Kidney tubule cell (primary cell): ENCODE measurements around the gene GNAS.
"Not testable (repeated sequence)": the region's sequence is repeated elsewhere in the genome, so short reads cannot be mapped to it uniquely, and the experiment has no call there.

ENCODE experiments used
- DNase-seq: peaks from one replicate; pipeline ENCODE4 v3.0.0-alpha.2; 2018; ENCODE audit warnings: low spot score

GNAS gene

GRCh38 chr20:58828804-58829203, 23.7 kb upstream of the GNAS start:
- not testable (repeated sequence) for DNase-seq

DNA sequence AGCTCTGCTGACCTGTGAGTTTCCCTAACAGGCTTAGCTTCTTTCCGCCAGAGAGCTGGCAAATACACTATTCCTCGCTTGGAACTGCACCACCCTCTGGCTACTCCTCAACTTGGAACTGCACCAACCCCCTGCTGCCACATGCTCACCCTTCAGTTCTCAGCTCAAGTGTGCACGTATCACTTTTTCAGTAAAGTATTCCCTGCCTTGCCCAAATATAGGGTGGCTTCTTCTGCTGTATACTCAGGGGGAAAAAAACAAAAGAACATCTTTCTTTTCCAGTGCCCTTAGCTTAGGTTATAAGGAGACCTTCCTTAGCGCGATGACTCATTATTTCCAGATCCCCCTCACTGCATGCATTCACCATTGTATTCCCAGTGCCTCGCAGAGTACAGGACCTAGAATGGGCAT, 23.0 kb upstream of the GNAS start:
- no peak for DNase-seq

DNA sequence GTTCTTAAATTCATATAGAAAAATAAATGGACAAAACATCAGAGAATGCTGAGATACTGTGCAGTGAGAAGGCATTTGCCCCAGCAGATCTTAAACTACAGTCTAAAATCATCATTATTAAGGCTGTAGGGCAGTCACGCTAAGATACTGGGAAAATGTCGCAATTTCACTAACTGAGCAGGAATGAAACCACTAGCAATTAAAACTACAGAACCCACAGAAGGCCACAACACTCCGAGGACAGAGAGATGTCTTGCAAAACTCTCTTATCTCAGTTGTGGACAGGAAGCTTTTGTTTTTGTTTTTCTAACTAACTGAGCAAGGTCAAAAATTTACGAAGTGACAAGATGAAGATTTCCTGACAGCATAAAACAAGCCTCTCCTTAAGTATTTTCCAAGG, 20.1 kb upstream of the GNAS start:
- no peak for DNase-seq

GRCh38 chr20:58833921-58834320, 18.6 kb upstream of the GNAS start:
- no peak for DNase-seq

GRCh38 chr20:58835231-58835630, 17.3 kb upstream of the GNAS start:
- no peak for DNase-seq

GRCh38 chr20:58836616-58837204, 15.8 kb upstream of the GNAS start:
- DNase-seq, result no peak

DNA sequence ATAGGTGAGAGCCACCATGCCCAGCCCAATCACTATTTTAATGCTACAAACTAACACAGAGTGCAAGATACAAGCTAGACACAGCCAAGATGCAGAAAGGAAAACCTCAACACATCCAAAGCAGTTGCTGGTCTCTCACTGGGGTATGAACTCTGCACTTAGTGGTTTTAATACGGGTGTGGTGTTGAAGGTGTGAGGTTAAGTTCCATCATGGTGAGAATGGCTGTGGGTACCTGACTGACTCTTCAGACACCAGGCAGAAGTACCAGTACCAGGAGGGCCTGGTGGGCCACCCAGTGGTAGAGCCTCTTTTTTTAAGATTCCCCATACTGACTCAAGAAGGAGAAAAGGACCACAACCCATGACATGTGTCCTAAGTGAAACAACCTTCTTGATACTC, 14.8 kb upstream of the GNAS start:
- no peak for DNase-seq

- DNase-seq, result no peak
Observed at GRCh38 chr20:58838174-58838573, 14.3 kb upstream of the GNAS start.

- peak; percentile 32 for DNase-seq
Observed at GRCh38 chr20:58839474-58839874, 13.0 kb upstream of the GNAS start.

GRCh38 chr20:58839991-58840747, 12.3 kb upstream of the GNAS start:
- DNase-seq, result no peak

DNA sequence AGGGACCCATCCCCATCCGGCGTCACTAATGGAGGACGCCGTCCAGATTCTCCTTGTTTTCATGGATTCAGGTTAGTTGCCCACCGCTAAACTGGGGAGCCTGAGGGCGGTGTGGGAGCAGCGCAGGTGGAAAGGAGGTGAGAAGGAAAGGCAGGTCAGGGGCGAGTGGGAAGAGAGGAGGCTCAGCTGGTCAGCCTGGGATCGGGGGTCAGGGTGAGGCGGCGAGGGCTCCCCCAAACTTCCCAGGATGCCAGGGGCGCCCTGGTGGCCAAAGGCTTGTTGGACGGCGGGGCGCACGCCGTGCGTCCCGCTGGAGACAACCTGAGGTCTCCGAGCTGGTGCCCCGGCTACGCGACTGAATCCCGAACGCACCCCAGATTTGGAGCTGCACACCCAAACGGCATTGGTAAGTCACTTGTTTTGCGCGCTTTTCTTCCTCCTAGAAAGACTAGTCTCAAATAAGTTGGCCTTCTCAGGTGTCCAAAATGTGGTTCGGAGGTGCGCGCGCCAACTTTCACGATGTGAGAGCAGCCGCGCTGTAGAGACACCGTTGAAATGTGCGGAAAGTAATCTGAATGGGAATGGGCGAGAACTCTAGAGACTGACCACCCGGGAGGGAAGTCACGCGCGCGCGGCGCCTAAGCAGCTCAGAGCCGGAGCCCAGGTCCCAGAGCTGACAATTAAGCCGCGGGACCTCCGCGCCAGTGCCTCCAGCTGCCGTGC, 11.5 kb upstream of the GNAS start:
- DNase-seq, result no peak

DNA sequence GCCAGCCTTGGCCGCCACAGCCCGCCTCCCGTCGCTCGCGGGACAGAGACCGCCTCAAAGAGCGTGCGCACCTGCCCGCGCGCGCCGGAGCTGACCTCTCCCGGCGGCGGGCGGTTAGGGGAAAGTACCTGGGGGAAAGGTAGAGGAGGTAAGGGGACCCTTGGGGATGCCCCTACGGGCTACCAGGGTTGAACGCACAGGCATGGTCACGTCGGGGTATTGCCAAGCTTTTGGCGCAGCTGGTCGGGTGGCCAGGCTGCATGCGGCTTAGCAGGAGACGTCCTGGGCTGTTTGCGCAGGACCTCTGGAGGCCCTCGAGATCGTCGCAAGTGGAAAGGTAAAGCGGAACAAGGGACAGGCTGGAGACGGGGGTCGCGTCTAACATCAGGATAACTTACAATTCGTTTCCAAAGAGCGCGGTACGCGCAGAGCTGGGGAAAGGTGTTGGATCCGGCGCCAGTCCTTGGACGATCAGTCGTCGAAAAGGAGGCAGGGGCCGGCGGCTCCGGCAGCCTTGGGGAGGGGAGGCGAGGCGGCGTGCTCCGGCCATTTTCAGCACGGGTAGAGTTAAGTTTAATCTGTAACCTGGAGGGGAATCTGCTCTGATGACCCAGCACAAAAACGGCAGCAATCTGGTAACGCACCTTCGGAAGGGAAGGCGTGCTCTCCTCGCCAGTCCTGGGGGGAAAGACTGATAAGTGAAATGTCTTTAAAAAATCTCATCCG, 10.8 kb upstream of the GNAS start:
- DNase-seq, result no peak

- DNase-seq, result no peak
Observed at GRCh38 chr20:58842276-58842675, 10.2 kb upstream of the GNAS start.

DNA sequence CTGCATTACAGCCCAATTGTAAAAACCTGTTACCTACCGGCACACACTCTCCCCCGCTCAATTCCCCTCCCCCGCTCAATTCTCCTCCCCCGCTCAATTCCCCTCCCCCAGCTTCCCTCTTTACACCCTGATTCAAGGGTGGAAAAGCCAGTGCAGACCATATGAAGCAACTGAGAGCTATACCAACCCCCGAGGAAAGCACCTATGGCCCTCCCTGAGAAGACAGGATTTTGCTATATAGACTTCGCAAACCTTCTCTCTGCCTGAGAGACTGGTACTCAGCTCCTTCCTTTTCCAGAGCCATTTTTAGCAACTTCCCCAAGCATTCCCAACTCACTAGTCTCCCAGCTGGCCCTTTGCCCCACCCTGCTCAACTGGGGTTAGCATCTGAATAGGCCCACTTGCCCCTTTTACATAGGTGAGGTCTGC, 9.4 kb upstream of the GNAS start:
- DNase-seq, result no peak

DNA sequence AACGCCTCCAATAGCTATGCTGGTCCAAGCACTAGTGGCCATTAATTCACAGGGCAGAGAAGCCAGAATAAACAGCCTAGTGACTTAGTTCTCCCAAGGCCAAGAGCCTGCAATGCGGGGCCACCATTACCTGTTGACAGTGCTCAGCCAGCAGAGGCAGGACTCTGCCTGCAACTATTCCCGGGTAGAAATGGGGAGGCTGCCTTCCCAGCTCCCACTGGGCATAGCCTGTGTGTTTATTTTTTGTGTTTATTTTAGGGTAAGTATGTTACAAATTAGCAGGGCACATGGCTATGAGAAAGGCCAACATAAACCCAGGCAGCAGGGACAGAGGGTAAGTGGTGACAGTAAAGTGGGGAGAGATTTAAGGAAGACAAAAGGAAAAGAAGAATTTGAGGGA, 6.8 kb upstream of the GNAS start:
- DNase-seq, result no peak

DNA sequence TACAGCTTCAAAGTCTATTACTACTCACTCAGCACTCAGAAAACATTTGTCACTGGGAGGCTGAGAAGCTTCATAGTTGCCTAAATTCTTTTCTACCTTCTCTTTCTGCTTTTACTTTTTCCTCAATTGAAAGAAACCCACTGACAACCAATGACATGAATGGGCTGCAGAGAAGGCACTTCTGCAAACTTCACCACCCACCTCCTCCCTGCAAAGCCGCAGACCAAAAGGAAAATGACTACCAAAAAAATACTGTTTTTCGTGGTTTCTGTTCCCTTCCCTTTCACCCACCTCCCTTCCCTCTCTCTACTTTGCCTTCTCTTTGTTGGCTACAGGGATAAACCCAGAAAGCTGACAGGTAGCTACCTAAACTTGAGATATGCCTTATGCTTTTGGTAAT, 5.1 kb upstream of the GNAS start:
- no peak for DNase-seq

DNA sequence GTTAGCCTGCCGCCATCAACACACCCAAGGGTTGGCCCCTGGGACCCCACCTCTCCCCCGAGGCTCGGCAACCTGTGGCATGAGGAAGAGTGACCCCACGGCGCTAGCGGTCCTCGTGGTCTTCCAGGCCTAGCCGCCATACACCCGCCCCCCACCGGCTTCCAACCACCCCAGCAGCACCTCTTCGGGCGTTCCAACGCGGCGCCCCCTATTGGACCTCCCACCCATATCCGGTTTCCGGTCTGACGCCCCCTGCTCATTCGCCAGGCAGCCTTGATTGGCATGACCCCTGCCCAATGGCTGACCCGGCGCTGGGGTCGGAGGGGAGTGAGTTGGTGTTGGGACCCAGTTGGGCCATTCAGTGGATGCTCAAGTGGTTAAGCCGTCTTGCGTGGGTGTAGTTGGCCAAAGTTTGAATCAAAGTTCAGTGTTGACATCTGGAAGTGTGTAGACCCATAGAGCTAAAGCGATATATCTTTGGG, 1.8 kb upstream of the GNAS start, which contains the start of gene GNAS-AS1:
Gene GNAS-AS1, minus strand, starts transcription at position 210 of the 482 bp plus-strand sequence.
- DNase-seq, result peak; percentile 84

DNA sequence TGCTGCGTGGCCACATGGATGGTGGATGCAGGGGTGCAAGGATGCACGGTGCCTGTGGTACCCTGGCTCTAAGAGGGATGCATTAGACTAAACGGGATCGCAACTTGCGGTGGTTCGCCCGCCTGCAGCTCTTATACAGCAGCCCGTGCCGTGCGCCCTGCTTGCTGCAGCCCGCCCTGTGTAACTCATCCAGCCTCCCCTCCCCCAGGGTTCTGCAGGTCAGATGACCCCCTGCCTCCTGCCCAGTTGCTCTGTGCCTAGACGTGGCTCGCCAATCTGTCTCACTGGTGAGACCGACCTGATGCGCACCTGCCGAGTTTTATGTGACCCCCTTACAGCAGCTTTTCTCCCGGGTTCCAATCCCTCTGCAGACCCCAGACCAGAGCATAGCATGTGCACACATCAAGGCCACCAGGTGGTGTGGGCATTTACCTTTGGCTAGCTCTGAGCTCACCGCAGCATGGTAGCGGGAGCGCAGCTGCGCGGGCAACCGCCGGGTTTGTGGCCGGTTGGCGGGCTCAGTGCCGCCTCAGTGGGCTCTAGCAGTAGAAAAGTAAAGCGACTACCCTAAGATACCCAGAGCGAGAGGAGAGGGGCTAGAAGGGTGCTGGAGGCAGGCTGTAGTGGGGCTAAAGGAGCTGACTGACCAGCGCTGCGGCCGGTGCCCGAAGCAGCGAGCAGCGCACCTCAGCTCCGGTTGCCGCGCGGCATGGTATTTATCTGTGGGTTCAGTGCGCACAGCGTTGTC, 1.1 kb upstream of the GNAS start:
- no peak for DNase-seq

DNA sequence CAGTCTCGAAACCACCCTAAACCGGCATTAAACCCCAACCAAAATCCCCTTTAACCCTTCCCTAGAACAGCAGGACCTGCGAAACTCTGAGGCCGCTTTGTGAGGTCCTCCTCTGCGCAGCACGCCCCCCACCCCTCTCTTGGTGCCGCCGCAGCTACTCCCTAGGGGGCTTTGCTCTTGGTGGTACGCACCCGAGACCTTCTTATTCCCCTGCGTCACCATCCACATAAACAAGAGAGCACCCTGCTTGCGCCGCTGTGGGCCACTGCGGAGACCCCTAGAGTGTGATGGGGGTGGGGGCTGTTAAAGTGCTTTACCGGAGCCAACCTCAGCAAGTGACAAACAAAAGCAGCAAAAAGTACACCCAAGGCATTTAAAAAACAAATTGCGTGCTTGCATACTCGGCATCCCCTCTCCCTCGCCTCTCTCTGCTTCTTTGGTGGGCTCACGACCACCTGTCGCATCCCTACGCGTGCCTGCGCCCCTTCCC, 502 bp upstream of the GNAS start:
- DNase-seq, result no peak

- no peak for DNase-seq
Observed at GRCh38 chr20:58853466-58853865, 950 bp downstream of the GNAS start.

DNA sequence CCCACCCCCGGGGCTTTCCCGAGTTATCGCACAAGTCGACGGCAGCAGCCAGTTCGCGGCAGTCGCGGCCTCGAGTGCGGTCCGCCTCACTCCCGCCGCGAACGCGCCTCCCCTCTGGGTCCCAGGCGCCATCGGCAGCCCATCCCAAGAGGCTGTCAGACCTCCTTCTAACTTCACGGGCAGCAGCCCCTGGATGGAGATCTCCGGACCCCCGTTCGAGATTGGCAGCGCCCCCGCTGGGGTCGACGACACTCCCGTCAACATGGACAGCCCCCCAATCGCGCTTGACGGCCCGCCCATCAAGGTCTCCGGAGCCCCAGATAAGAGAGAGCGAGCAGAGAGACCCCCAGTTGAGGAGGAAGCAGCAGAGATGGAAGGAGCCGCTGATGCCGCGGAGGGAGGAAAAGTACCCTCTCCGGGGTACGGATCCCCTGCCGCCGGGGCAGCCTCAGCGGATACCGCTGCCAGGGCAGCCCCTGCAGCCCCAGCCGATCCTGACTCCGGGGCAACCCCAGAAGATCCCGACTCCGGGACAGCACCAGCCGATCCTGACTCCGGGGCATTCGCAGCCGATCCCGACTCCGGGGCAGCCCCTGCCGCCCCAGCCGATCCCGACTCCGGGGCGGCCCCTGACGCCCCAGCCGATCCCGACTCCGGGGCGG, 1.6 kb downstream of the GNAS start:
- DNase-seq, result no peak
